Right atrium auricular region (tissue), 2 donors: ENCODE data around the gene TUBB. TPM values are rescaled to one million over a fixed set of nuclear protein-coding genes. Genes with fewer than 3 reads are reported as not detected.
"Not testable (repeated sequence)": the region's sequence is repeated elsewhere in the genome, so short reads cannot be mapped to it uniquely, and the experiment has no call there.

Experiments
- DNase-seq: peaks from one replicate; pipeline ENCODE4 v3.0.0-alpha.2; 2019; ENCODE audit warnings: low spot score
- H3K27ac ChIP-seq, 2 donors: fragments of 200-600 bp; sonication (generic); 1 replicate in 1 of 2; 2 replicates in 1 of 2; pipeline ENCODE4 v1.5.1; 2016 to 2019
- H3K27me3 ChIP-seq, 2 donors: fragments of 200-600 bp; sonication (generic); one replicate each; pipeline versions ENCODE4 v1.5.1 to v1.6.0; 2017 to 2019
- H3K36me3 ChIP-seq: fragments of 200-600 bp; sonication (generic); one replicate; pipeline ENCODE4 v1.5.1; 2016
- H3K4me1 ChIP-seq, 2 donors: fragments of 200-600 bp; sonication (generic); one replicate each; pipeline versions ENCODE4 v1.5.1 to v1.6.0; 2017 to 2019
- H3K4me3 ChIP-seq, 2 donors: fragments of 200-600 bp; sonication (generic); 1 replicate in 1 of 2; 2 replicates in 1 of 2; pipeline ENCODE4 v1.5.1; 2017 to 2019; ENCODE audit warnings: mild to moderate bottlenecking in 1 of 2, moderate library complexity in 1 of 2
- H3K9me3 ChIP-seq, 2 donors: fragments of 200-600 bp; sonication (generic); one replicate each; pipeline ENCODE4 v1.5.1; 2019
- CTCF ChIP-seq, 2 donors: fragments of 200-600 bp; sonication (generic); IDR thresholded peaks; one replicate each; pipeline ENCODE4 v1.5.1; 2019; ENCODE audit warnings: antibody characterized with exemption in 2 of 2
- total RNA-seq, 2 donors: library from RNA; depleted of rRNA; stranded (reverse); fragments of >200 nt; gene quantifications; one replicate each; pipeline ENCODE4 v1.1.0, GENCODE V29; 2016

TUBB gene
- total RNA-seq, 2 donors from 2014 or later: 121 to 236 TPM

DNA sequence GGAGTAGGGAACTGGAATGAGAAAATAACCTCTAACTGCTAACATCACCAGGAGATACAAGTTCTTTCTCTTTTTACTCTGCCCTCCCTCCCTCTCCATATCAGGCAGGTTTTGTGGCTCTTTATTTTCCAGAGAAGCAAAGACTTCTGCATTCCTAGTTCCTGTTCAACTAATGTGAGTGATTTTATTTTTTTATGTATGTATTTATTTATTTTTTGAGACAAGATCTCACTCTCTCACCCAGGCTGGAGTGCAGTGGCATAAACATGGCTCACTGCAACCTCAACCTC lies 30.2 kb downstream of the TUBB start:
- peak overlapping the region; percentile 16 to 98 for H3K27ac ChIP-seq
- no peaks in the 10 kb centered on the region for H3K36me3 ChIP-seq
- H3K4me3 ChIP-seq: no peak overlapping the region
- H3K9me3 ChIP-seq: no peaks in the 10 kb centered on the region
- no peaks in the 10 kb centered on the region for H3K27me3 ChIP-seq
- H3K4me1 ChIP-seq: peaks cover 0 to 42% of the 10 kb centered on the region in 2 donors
- TF ChIP-seq CTCF (IDR thresholded peaks at IDR 0.05): no peak
- no peak for DNase-seq

- DNase-seq: peak; percentile 98
- H3K27ac ChIP-seq: peak overlapping the region; percentile 87 to 98
- H3K9me3 ChIP-seq: no peaks in the 10 kb centered on the region
- peak in 1 of 2 donors; percentile 19 for TF ChIP-seq CTCF (IDR thresholded peaks at IDR 0.05)
- no peaks in the 10 kb centered on the region for H3K36me3 ChIP-seq
- H3K4me3 ChIP-seq: no peak overlapping the region
- H3K27me3 ChIP-seq: no peaks in the 10 kb centered on the region
- peaks cover 0 to 45% of the 10 kb centered on the region in 2 donors for H3K4me1 ChIP-seq
Measured at GRCh38 chr6:30752157-30752927, 32.2 kb downstream of the TUBB start.

- H3K9me3 ChIP-seq: no peaks in the 10 kb centered on the region
- H3K4me1 ChIP-seq: peaks cover 0 to 50% of the 10 kb centered on the region in 2 donors
- TF ChIP-seq CTCF (IDR thresholded peaks at IDR 0.05): no peak
- no peak for DNase-seq
- no peaks in the 10 kb centered on the region for H3K27me3 ChIP-seq
- H3K36me3 ChIP-seq: no peaks in the 10 kb centered on the region
- no peak overlapping the region for H3K4me3 ChIP-seq
- peak overlapping the region in 1 of 2 donors; percentile 98 for H3K27ac ChIP-seq
Measured at GRCh38 chr6:30754631-30755030, 34.5 kb downstream of the TUBB start.

DNA sequence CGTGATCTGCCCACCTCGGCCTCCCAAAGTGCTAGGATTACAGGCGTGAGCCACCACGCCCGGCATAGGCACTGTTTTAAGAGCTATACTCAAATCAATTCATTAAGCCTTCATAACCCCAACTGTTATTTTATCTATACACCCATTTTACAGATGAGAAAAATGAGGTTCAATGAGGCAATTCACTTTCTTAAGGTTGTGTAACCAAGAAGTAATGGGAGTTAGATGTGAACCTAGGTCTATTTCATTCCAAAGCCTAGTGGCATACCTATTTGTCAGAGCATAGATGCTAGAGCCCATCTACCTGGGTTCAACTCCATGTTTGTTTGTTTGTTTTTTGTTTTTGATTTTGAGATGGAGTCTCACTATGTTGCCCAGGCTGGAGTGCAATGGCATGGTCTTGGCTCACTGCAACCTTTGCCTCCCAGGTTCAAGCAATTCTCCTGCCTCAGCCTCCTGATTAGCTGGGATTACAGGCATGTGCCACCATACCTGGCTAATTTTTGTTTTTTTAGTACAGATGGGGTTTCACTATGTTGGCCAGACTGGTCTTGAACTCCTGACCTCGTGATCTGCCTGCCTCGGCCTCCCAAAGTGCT lies 36.4 kb downstream of the TUBB start:
- Histone ChIP-seq H3K4me1 (peaks cover 0 to 50% of the 10 kb centered on the region in 2 donors), H3K27ac (peak overlapping the region in 1 of 2 donors; percentile 79)
- H3K4me3 ChIP-seq, H3K36me3 ChIP-seq, H3K27me3 ChIP-seq, H3K9me3 ChIP-seq, DNase-seq: not testable (repeated sequence)

DNA sequence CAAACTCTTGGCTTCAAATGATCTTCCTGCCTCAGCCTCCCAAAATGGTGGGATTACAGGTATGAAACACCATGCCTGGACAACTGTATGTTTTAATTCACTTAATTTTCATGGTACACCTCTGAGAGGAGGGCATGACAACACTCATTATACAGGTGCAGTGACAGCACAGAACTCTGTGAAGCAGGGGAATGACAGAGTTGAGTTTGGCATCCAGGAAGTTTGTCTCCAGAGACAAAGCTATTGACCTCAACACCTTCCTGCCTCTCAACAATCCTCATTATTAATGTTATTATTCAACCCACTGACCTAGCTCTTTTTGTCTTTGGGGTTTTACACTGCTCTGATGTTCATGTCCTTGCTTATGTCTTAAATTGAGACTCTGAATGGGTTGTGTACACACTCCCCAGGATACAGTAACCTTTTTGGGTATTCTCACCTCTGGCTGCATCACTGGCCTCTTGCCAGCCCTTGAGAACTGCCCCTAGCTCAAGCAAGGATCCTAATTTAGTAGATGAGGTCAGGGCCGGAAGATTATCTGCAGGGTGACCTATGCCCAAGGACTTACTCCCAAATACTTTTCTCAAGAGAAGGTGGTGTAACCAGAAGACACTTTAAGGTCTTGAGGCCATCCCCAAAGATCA lies 37.2 kb downstream of the TUBB start:
- no peaks in the 10 kb centered on the region for H3K9me3 ChIP-seq
- H3K4me3 ChIP-seq: no peak overlapping the region
- no peaks in the 10 kb centered on the region for H3K36me3 ChIP-seq
- no peak for TF ChIP-seq CTCF (IDR thresholded peaks at IDR 0.05)
- H3K27me3 ChIP-seq: no peaks in the 10 kb centered on the region
- H3K27ac ChIP-seq: peak overlapping the region in 1 of 2 donors; percentile 79
- no peak for DNase-seq
- peaks cover 0 to 42% of the 10 kb centered on the region in 2 donors for H3K4me1 ChIP-seq

DNA sequence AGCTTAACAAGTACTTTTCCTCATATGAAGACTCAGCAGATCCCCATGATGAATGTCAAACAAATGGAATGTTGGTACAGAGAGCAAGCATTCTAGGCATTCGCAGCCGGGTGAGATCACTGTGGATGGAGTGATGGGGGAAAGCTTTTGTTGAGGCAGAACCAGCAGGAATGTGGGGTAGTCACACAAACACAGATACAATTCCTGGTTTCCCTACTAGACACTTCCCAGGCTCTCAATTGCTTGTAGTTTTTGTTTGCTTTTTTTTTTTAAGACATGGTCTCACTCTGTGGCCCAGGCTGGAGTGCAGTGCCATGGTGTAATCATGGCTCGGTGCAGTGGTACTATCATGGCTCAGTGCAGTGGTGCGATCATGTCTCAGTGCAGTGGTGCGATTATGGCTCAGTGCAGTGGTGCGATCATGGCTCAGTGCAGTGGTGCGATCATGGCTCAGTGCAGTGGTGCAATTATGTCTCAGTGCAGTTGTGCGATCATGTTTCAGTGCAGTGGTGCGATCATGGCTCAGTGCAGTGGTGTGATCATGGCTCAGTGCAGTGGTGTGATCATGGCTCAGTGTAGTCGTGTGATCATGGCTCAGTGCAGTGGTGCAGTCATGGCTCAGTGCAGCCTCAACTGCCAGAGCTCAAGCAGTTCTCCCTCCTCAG lies 39.6 kb downstream of the TUBB start:
- Histone ChIP-seq H3K36me3 (no peaks in the 10 kb centered on the region), H3K27ac (peak overlapping the region in 1 of 2 donors; percentile 79), H3K27me3 (no peaks in the 10 kb centered on the region), H3K9me3 (no peaks in the 10 kb centered on the region), H3K4me1 (peaks cover 0 to 46% of the 10 kb centered on the region in 2 donors), H3K4me3 (no peak overlapping the region)
- no peak for DNase-seq
- no peak for TF ChIP-seq CTCF (IDR thresholded peaks at IDR 0.05)
